ENCODE measurements around the gene PMP22.

Gene PMP22

GRCh38 chr17:15247891-15248529 lies 17.1 kb downstream of the PMP22 start:
- H3K36me3 ChIP-seq, result no peaks in the 10 kb centered on the region
- no peak overlapping the region for H3K4me3 ChIP-seq (ENCODE audit: low read depth, low read length)
- H3K9me3 ChIP-seq, result no peaks in the 10 kb centered on the region
- peak; percentile 41 for TF ChIP-seq CTCF (IDR thresholded peaks at IDR 0.05; ENCODE audit: low read depth, low read length)
- no peaks in the 10 kb centered on the region for H3K4me1 ChIP-seq
- no peak for DNase-seq
- no peaks in the 10 kb centered on the region for H3K27me3 ChIP-seq

GRCh38 chr17:15245054-15245453 lies 20.1 kb downstream of the PMP22 start:
- no peak overlapping the region for H3K4me3 ChIP-seq (ENCODE audit: low read depth, low read length)
- H3K9me3 ChIP-seq, result no peaks in the 10 kb centered on the region
- no peaks in the 10 kb centered on the region for H3K36me3 ChIP-seq
- no peaks in the 10 kb centered on the region for H3K27me3 ChIP-seq
- TF ChIP-seq CTCF (IDR thresholded peaks at IDR 0.05; ENCODE audit: low read depth, low read length), result no peak
- no peaks in the 10 kb centered on the region for H3K4me1 ChIP-seq
- no peak for DNase-seq

GRCh38 chr17:15240644-15241043 lies 24.5 kb downstream of the PMP22 start:
- H3K9me3 ChIP-seq, result no peaks in the 10 kb centered on the region
- no peak overlapping the region for H3K4me3 ChIP-seq (ENCODE audit: low read depth, low read length)
- no peak for DNase-seq
- no peaks in the 10 kb centered on the region for H3K4me1 ChIP-seq
- TF ChIP-seq CTCF (IDR thresholded peaks at IDR 0.05; ENCODE audit: low read depth, low read length), result no peak
- H3K27me3 ChIP-seq, result no peaks in the 10 kb centered on the region
- peaks cover 8% of the 10 kb centered on the region; the same call in 1 of the 2 replicates for H3K36me3 ChIP-seq

- Histone ChIP-seq H3K36me3 (peaks cover 8% of the 10 kb centered on the region; the same call in 1 of the 2 replicates), H3K9me3 (no peaks in the 10 kb centered on the region), H3K4me1 (no peaks in the 10 kb centered on the region), H3K27me3 (no peaks in the 10 kb centered on the region), H3K4me3 (ENCODE audit: low read depth, low read length) (no peak overlapping the region)
- DNase-seq, result no peak
- no peak for TF ChIP-seq CTCF (IDR thresholded peaks at IDR 0.05; ENCODE audit: low read depth, low read length)
Observed at GRCh38 chr17:15239491-15239890, 25.6 kb downstream of the PMP22 start.

- Histone ChIP-seq H3K4me1 (no peaks in the 10 kb centered on the region), H3K36me3 (peaks cover 8% of the 10 kb centered on the region; the same call in 1 of the 2 replicates), H3K4me3 (ENCODE audit: low read depth, low read length) (no peak overlapping the region), H3K27me3 (no peaks in the 10 kb centered on the region), H3K9me3 (no peaks in the 10 kb centered on the region)
- DNase-seq, result no peak
- no peak for TF ChIP-seq CTCF (IDR thresholded peaks at IDR 0.05; ENCODE audit: low read depth, low read length)
Observed at GRCh38 chr17:15238676-15239422, 26.3 kb downstream of the PMP22 start.

- Histone ChIP-seq H3K27me3 (no peaks in the 10 kb centered on the region), H3K4me3 (ENCODE audit: low read depth, low read length) (no peak overlapping the region), H3K4me1 (no peaks in the 10 kb centered on the region), H3K36me3 (peaks cover 8% of the 10 kb centered on the region; the same call in 1 of the 2 replicates), H3K9me3 (no peaks in the 10 kb centered on the region)
- DNase-seq, result no peak
- TF ChIP-seq CTCF (IDR thresholded peaks at IDR 0.05; ENCODE audit: low read depth, low read length), result no peak
Observed at GRCh38 chr17:15238057-15238456, 27.1 kb downstream of the PMP22 start.

All from BE2C (cell line).